Kidney (tissue), 14 donors: ENCODE measurements around the gene KLHL3. TPM values are rescaled to one million over a fixed set of nuclear protein-coding genes. Genes with fewer than 3 reads are reported as not detected.
A peak's percentile ranks its signal among the peaks of the same experiment; 100 is the strongest.

ENCODE experiments used
- DNase-seq, 5 donors: peaks; one replicate each; pipeline ENCODE4 v3.0.0-alpha.2; 2013 to 2020
- FAIRE-seq: peaks from 2 replicates; lab custom pipeline; 2012; peaks lifted over from hg19 to GRCh38; lab: Jason Lieb, UNC
- H3K27ac ChIP-seq, 2 donors: one replicate each; pipeline ENCODE4 v1.7.0; 2013; ENCODE audit warnings: low read depth in 2 of 2, low read length in 2 of 2, inconsistent platforms in 1 of 2
- H3K27me3 ChIP-seq: one replicate; pipeline ENCODE4 v1.7.1; 2013; ENCODE audit warnings: low read length, inconsistent platforms; ENCODE audit not compliant: control insufficient read depth, insufficient read depth
- H3K36me3 ChIP-seq, 3 donors: one replicate each; pipeline versions ENCODE4 v1.7.0 to v1.7.1; 2013; ENCODE audit warnings: low read length in 3 of 3, control low read depth in 1 of 3, inconsistent platforms in 1 of 3; ENCODE audit not compliant: insufficient read depth in 3 of 3, control insufficient read depth in 2 of 3
- H3K4me1 ChIP-seq, 3 donors: one replicate each; pipeline versions ENCODE4 v1.7.0 to v1.7.1; 2013; ENCODE audit warnings: low read length in 3 of 3, inconsistent platforms in 1 of 3, low read depth in 1 of 3; ENCODE audit not compliant: control insufficient read depth in 2 of 3, insufficient read depth in 2 of 3
- H3K4me3 ChIP-seq, 3 donors: one replicate each; pipeline versions ENCODE4 v1.7.0 to v1.8.1; 2013; ENCODE audit warnings: low read length in 3 of 3, control low read depth in 1 of 3, inconsistent platforms in 1 of 3
- H3K9ac ChIP-seq, 3 donors: one replicate each; pipeline versions ENCODE4 v1.7.0 to v1.7.1; 2013; ENCODE audit warnings: low read length in 3 of 3, control low read depth in 1 of 3, inconsistent platforms in 1 of 3
- H3K9me3 ChIP-seq, 3 donors: one replicate each; pipeline versions ENCODE4 v1.7.0 to v1.7.1; 2013; ENCODE audit warnings: low read length in 3 of 3, control low read depth in 1 of 3, inconsistent platforms in 1 of 3; ENCODE audit not compliant: control insufficient read depth in 2 of 3, insufficient read depth in 1 of 3
- CTCF ChIP-seq: IDR thresholded peaks from 3 replicates; pipeline ENCODE4 v1.5.1; 2012; ENCODE audit warnings: mild to moderate bottlenecking, moderate library complexity, borderline replicate concordance; ENCODE audit not compliant: insufficient read depth; ENCODE audit errors: extremely low read depth
- intact Hi-C: fragments of 100-400 bp; cut with DNase I; formaldehyde crosslinking; loops from one replicate; pipeline ENCODE4 v1.11.1; 2022
- polyA plus RNA-seq: library from polyadenylated mRNA; stranded (reverse); fragments of 350-450 nt; fragmentation: Illumina TruSeq; extraction: RNeasy Lipid Tissue Mini Kit (QIAGEN cat#74804); gene quantifications from one replicate; pipeline ENCODE4 v1.2.3, GENCODE V29; 2014; ENCODE audit warnings: low read depth, low replicate concordance; ENCODE audit not compliant: insufficient read depth
- total RNA-seq: library from RNA; stranded (reverse); fragmentation: NEBNext Ultra II Directional; extraction: Animal tissue kit (Norgen Biotek cat#: 25700); gene quantifications from one replicate; pipeline ENCODE4 v1.2.1, GENCODE V29; 2021
- donor health status: control.
- donor health status: control.
- donor health status: control.
- donor health status: control.
- donor health status: control.
- donor health status: DM: yes; HTN: yes; CAD: no.
- donor health status: Normal renal cell carcinoma (clear cell type).

KLHL3 gene
- total and polyA plus RNA-seq, 2 donors from 2014 or later, result 8.6 to 15.0 TPM

- Histone ChIP-seq H3K9ac (no peak overlapping the region), H3K4me1 (no peaks in the 10 kb centered on the region), H3K4me3 (no peak overlapping the region), H3K36me3 (peaks cover 0 to 2% (median 0%) of the 10 kb centered on the region in 3 donors), H3K27ac (no peak overlapping the region), H3K9me3 (no peaks in the 10 kb centered on the region), H3K27me3 (no peaks in the 10 kb centered on the region)
- intact Hi-C loops, result no loop called here
- FAIRE-seq (no peak), DNase-seq (no peak)
- no peak for TF ChIP-seq CTCF
Measured at GRCh38 chr5:137636830-137637714, 98.8 kb downstream of the KLHL3 start.

- intact Hi-C loops, result no loop called here
- Histone ChIP-seq H3K9ac (no peak overlapping the region), H3K36me3 (peaks cover 0 to 2% (median 0%) of the 10 kb centered on the region in 3 donors), H3K9me3 (no peaks in the 10 kb centered on the region), H3K27ac (no peak overlapping the region), H3K4me3 (no peak overlapping the region), H3K4me1 (no peaks in the 10 kb centered on the region), H3K27me3 (no peaks in the 10 kb centered on the region)
- DNase-seq, result no peak
- no peak for TF ChIP-seq CTCF
- FAIRE-seq, result no peak
Measured at GRCh38 chr5:137636099-137636498, 99.8 kb downstream of the KLHL3 start.

GRCh38 chr5:137635521-137635921 lies 100.4 kb downstream of the KLHL3 start:
- no peak overlapping the region for H3K27ac ChIP-seq

More at GRCh38 chr5:137635521-137635921, 100.4 kb downstream of the KLHL3 start:
- no peak overlapping the region for H3K4me3 ChIP-seq
- no peaks in the 10 kb centered on the region for H3K27me3 ChIP-seq
- intact Hi-C loops, result no loop called here
- no peaks in the 10 kb centered on the region for H3K9me3 ChIP-seq
- no peak overlapping the region for H3K9ac ChIP-seq
- no peak for FAIRE-seq
- peaks cover 0 to 2% (median 0%) of the 10 kb centered on the region in 3 donors for H3K36me3 ChIP-seq
- no peaks in the 10 kb centered on the region for H3K4me1 ChIP-seq
- TF ChIP-seq CTCF, result no peak
- peak in 1 of 5 donors; percentile 30 for DNase-seq
